ENCODE measurements around the gene SLC4A8.

SLC4A8 gene

GRCh38 chr12:51548241-51548640 is 123.6 kb downstream of the SLC4A8 start:
- no peak for DNase-seq (ENCODE audit: insufficient read length, low spot score)
- TF ChIP-seq POLR2A (IDR thresholded peaks at IDR 0.05; ENCODE audit: low read depth, low read length) = no peak
- no peak for FAIRE-seq

- DNase-seq (ENCODE audit: insufficient read length, low spot score) (no peak), FAIRE-seq (no peak)
- TF ChIP-seq POLR2A (IDR thresholded peaks at IDR 0.05; ENCODE audit: low read depth, low read length) = no peak
These were observed 125.0 kb downstream of the SLC4A8 start for GRCh38 chr12:51549637-51550036.
